Endothelial cell of umbilical vein (primary cell): ENCODE measurements around the gene EP400. TPM values are rescaled to one million over a fixed set of nuclear protein-coding genes. Genes with fewer than 3 reads are reported as not detected.

ENCODE experiments used
- BruUV-seq: library from RNA; stranded (reverse); fragments of 400-500 nt; replicated peaks from 2 replicates; lab custom pipeline; 2021; lab: Mats Ljungman, UMichigan
- CTCF ChIA-PET: fragments of 300-600, 350-600 bp; sonication (Branson Sonifier 250); formaldehyde crosslinking; loops from one replicate; lab custom pipeline; 2021; ENCODE audit warnings: antibody characterized with exemption, inconsistent platforms; lab: Charles Lee
- POLR2A ChIA-PET: fragments of 300-600, 350-600 bp; sonication (Branson Sonifier 250); formaldehyde crosslinking; loops from one replicate; lab custom pipeline; 2021; ENCODE audit warnings: antibody characterized with exemption, inconsistent platforms; lab: Charles Lee
- DNase-seq: peaks from one replicate; pipeline ENCODE4 v3.0.0-alpha.2; 2011; ENCODE audit warnings: low read depth, low spot score
- FAIRE-seq: peaks from 2 replicates; lab custom pipeline; 2011; peaks lifted over from hg19 to GRCh38; lab: Jason Lieb, UNC
- H2AFZ ChIP-seq: 2 replicates; pipeline ENCODE4 v1.6.0; 2012; ENCODE audit warnings: low read depth, low read length, control low read depth, inconsistent platforms
- H3K27ac ChIP-seq: 2 replicates; pipeline ENCODE4 v1.5.1; 2011; ENCODE audit warnings: low read depth, mild to moderate bottlenecking, control low read depth, low read length, moderate library complexity; ENCODE audit not compliant: insufficient read depth
- H3K27me3 ChIP-seq, 2 experiments: 2 replicates each; pipeline versions ENCODE4 v1.6.0 to v1.6.1; 2011; ENCODE audit warnings: low read length in 2 of 2, mixed read lengths in 1 of 2; ENCODE audit not compliant: control insufficient read depth in 2 of 2, insufficient read depth in 2 of 2
- H3K36me3 ChIP-seq, 2 experiments: 2 replicates in 1 of 2; 3 replicates in 1 of 2; pipeline ENCODE4 v1.5.1; 2011; ENCODE audit warnings: low read length in 2 of 2, mild to moderate bottlenecking in 1 of 2, moderate library complexity in 1 of 2; ENCODE audit not compliant: control insufficient read depth in 2 of 2, insufficient read depth in 2 of 2; ENCODE audit errors: extremely low read depth in 1 of 2
- H3K4me1 ChIP-seq: 3 replicates; pipeline ENCODE4 v1.5.1; 2011; ENCODE audit warnings: mild to moderate bottlenecking, low read length; ENCODE audit not compliant: control insufficient read depth, insufficient read depth; ENCODE audit errors: extremely low read depth
- H3K4me2 ChIP-seq: 2 replicates; pipeline ENCODE4 v1.6.1; 2011; ENCODE audit warnings: low read length, control low read depth, mixed read lengths; ENCODE audit not compliant: insufficient read depth
- H3K4me3 ChIP-seq, 3 experiments: fragments of 200-600 bp in 1 of 3; sonication (generic), shearing (Covaris generic) in 1 of 3; replicated peaks in 1 of 3; 2 replicates each; pipeline ENCODE4 v1.5.1; 2011 to 2016; ENCODE audit warnings: control low read depth in 3 of 3, low read length in 3 of 3, mild to moderate bottlenecking in 2 of 3, inconsistent platforms in 1 of 3, low read depth in 1 of 3, moderate library complexity in 1 of 3; ENCODE audit not compliant: insufficient read depth in 1 of 3
- H3K79me2 ChIP-seq: 2 replicates; pipeline ENCODE4 v1.6.0; 2012; ENCODE audit warnings: low read length, inconsistent platforms; ENCODE audit not compliant: control insufficient read depth, insufficient read depth
- H3K9ac ChIP-seq: replicated peaks from 2 replicates; pipeline ENCODE3; 2011; ENCODE audit warnings: low read length, control low read depth; ENCODE audit not compliant: insufficient read depth; ENCODE audit errors: extremely low read depth
- H3K9me1 ChIP-seq: replicated peaks from 3 replicates; pipeline ENCODE4 v1.6.0; 2011; ENCODE audit warnings: mild to moderate bottlenecking, low read length; ENCODE audit not compliant: control insufficient read depth, insufficient read depth; ENCODE audit errors: extremely low read depth
- H3K9me3 ChIP-seq: replicated peaks from 2 replicates; pipeline ENCODE4 v1.5.1; 2012; ENCODE audit warnings: low read length, inconsistent platforms; ENCODE audit not compliant: control insufficient read depth, insufficient read depth
- H4K20me1 ChIP-seq: replicated peaks from 2 replicates; pipeline ENCODE3; 2011; ENCODE audit warnings: mild to moderate bottlenecking, low read length; ENCODE audit not compliant: control insufficient read depth, insufficient read depth; ENCODE audit errors: extremely low read depth
- CTCF ChIP-seq, 2 donors: IDR thresholded peaks; 1 replicate in 1 of 2; 2 replicates in 1 of 2; pipeline ENCODE4 v1.5.1; 2011; ENCODE audit warnings: low read length in 2 of 2, mild to moderate bottlenecking in 2 of 2, moderate library complexity in 2 of 2, control low read depth in 1 of 2, inconsistent platforms in 1 of 2, low read depth in 1 of 2; ENCODE audit not compliant: insufficient read depth in 1 of 2; ENCODE audit errors: extremely low read depth in 1 of 2
- EZH2 ChIP-seq: IDR thresholded peaks from 2 replicates; pipeline ENCODE4 v1.6.1; 2012; ENCODE audit warnings: borderline replicate concordance, low read depth, mild to moderate bottlenecking, moderate library complexity, low read length, inconsistent platforms; ENCODE audit not compliant: severe bottlenecking
- FOS ChIP-seq: IDR thresholded peaks from 2 replicates; pipeline ENCODE4 v1.6.1; 2011; ENCODE audit warnings: mild to moderate bottlenecking, low read length, moderate library complexity, borderline replicate concordance; ENCODE audit not compliant: insufficient read depth
- GATA2 ChIP-seq: IDR thresholded peaks from 2 replicates; pipeline ENCODE4 v1.7.0; 2011; ENCODE audit warnings: low read depth, mild to moderate bottlenecking, moderate library complexity, mixed read lengths, low read length; ENCODE audit not compliant: insufficient read length, insufficient read depth
- JUN ChIP-seq: IDR thresholded peaks from 2 replicates; pipeline ENCODE4 v1.6.1; 2011; ENCODE audit warnings: borderline replicate concordance, low read depth; ENCODE audit not compliant: insufficient read length, insufficient read depth
- MYC ChIP-seq: IDR thresholded peaks from one replicate; pipeline ENCODE4 v1.6.1; 2011; ENCODE audit warnings: mild to moderate bottlenecking, low read depth, low read length
- POLR2A ChIP-seq: IDR thresholded peaks from 2 replicates; pipeline ENCODE4 v1.6.1; 2012; ENCODE audit warnings: low read depth, mild to moderate bottlenecking, control low read depth, low read length
- POLR2AphosphoS5 ChIP-seq: IDR thresholded peaks from 2 replicates; pipeline ENCODE4 v1.6.1; 2012; ENCODE audit warnings: low read depth, mild to moderate bottlenecking, control low read depth, low read length, moderate library complexity; ENCODE audit not compliant: insufficient read depth
- dilution Hi-C: fragments of 300-500 bp; cut with MboI; formaldehyde crosslinking; loops from one replicate; pipeline ENCODE4 v1.15.0; 2019; ENCODE audit warnings: low sequenced_read_pairs; ENCODE audit not compliant: extremely low pct_ligation_motif_present
- intact Hi-C: fragments of 100-400 bp; cut with micrococcal nuclease; formaldehyde crosslinking; loops from one replicate; pipeline ENCODE4 v1.10.0; 2022
- polyA plus RNA-seq, 4 experiments: library from polyadenylated mRNA; depleted of rRNA in 3 of 4; stranded (reverse) in 3 of 4; unstranded in 1 of 4; fragments of >200 nt; gene quantifications; 2 replicates each; pipeline versions ENCODE4 v1.2.1 to v1.2.3, GENCODE V29; 2011 to 2012; ENCODE audit warnings: missing spikeins in 1 of 4
- total RNA-seq: library from RNA; stranded (reverse); gene quantifications from 2 replicates; pipeline ENCODE4 v1.2.3, GENCODE V29; 2021
- TF ChIP-seq, protein P1 (sequence below): IDR thresholded peaks from 2 replicates; pipeline ENCODE4 v1.6.1; 2011; ENCODE audit not compliant: insufficient read depth, insufficient read length

The EP400 gene
- total and polyA plus RNA-seq, 2 donors (not counting 3 experiments of a cell fraction or from before 2014, with no cell fraction given), result 9.0 to 57.7 TPM

GRCh38 chr12:132089407-132089910 is 139.7 kb downstream of the EP400 start:
- H3K9ac ChIP-seq, result no peak overlapping the region
- DNase-seq (peak; percentile 46), FAIRE-seq (no peak)
- peaks cover 24% of the 10 kb centered on the region for H3K79me2 ChIP-seq
- H3K4me3 ChIP-seq, result no peak overlapping the region
- ChIA-PET CTCF (interaction anchor here (1.2 kb wide), 1 partner anchor 19 kb away, joined by 3 read pairs; no protein-coding TSS in a partner anchor), POLR2A (no interaction called here)
- intact Hi-C loops (no loop called here), dilution Hi-C loops (no loop called here)
- no peaks in the 10 kb centered on the region for H3K9me1 ChIP-seq
- no peak overlapping the region for H3K27ac ChIP-seq
- no peak overlapping the region for H2AFZ ChIP-seq
- no peak overlapping the region for H3K4me2 ChIP-seq
- H4K20me1 ChIP-seq, result no peaks in the 10 kb centered on the region
- H3K36me3 ChIP-seq, result peaks cover 0 to 4% of the 10 kb centered on the region in 2 experiments
- no TSS peak for BruUV-seq
- no peaks in the 10 kb centered on the region for H3K27me3 ChIP-seq
- TF ChIP-seq CTCF (IDR thresholded peaks at IDR 0.05; ENCODE audit: extremely low read depth in 1 of 2, insufficient read depth in 1 of 2, low read depth in 1 of 2, low read length in 2 of 2) (no peak), POLR2AphosphoS5 (no peak), POLR2A (no peak), MYC (no peak), FOS (no peak), GATA2 (no peak), JUN (no peak), EZH2 (no peak)
- TF ChIP-seq, protein P1, sequence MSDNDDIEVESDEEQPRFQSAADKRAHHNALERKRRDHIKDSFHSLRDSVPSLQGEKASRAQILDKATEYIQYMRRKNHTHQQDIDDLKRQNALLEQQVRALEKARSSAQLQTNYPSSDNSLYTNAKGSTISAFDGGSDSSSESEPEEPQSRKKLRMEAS, result no peak
- H3K4me1 ChIP-seq, result peaks cover 7% of the 10 kb centered on the region
- H3K9me3 ChIP-seq, result no peaks in the 10 kb centered on the region
